Vagina (tissue), 2 donors: ENCODE results near the gene APC.

Experiments used
- CTCF ChIP-seq, 3 experiments: fragments of 450-650 bp in 2 of 3; fragments of 200-600 bp in 1 of 3; sonication (generic) in 1 of 3; IDR thresholded peaks; one replicate each; pipeline ENCODE4 v1.5.1; 2017 to 2019; ENCODE audit warnings: antibody characterized with exemption in 3 of 3, mild to moderate bottlenecking in 2 of 3, moderate library complexity in 2 of 3
- POLR2A ChIP-seq, 2 donors: fragments of 450-650 bp; IDR thresholded peaks; one replicate each; pipeline ENCODE4 v1.6.1; 2017; ENCODE audit warnings: antibody characterized with exemption in 2 of 2, mild to moderate bottlenecking in 2 of 2, moderate library complexity in 2 of 2

GRCh38 chr5:112752335-112752734 lies 14.7 kb downstream of the APC start:
- TF ChIP-seq CTCF (IDR thresholded peaks at IDR 0.05), result no peak
- no peak for TF ChIP-seq POLR2A (IDR thresholded peaks at IDR 0.05)
